MG63 (cell line): ENCODE data around the gene PRSS21. TPM values are rescaled to one million over a fixed set of nuclear protein-coding genes. Genes with fewer than 3 reads are reported as not detected.

Experiments
- DNase-seq: peaks from one replicate; pipeline ENCODE4 v3.0.0-alpha.2; 2020
- H3K27me3 ChIP-seq: fragments of 250-450 bp; sonication (Bioruptor Pico); 2 replicates; pipeline ENCODE4 v1.5.1; 2020; ENCODE audit warnings: mild to moderate bottlenecking, moderate library complexity
- H3K36me3 ChIP-seq: fragments of 250-450 bp; sonication (Bioruptor Pico); 2 replicates; pipeline ENCODE4 v1.5.1; 2020; ENCODE audit warnings: mild to moderate bottlenecking, moderate library complexity
- H3K4me3 ChIP-seq: fragments of 250-450 bp; sonication (Bioruptor Pico); 2 replicates; pipeline ENCODE4 v1.5.1; 2020; ENCODE audit warnings: mild to moderate bottlenecking, moderate library complexity
- H3K9me3 ChIP-seq: fragments of 250-450 bp; sonication (Bioruptor Pico); 2 replicates; pipeline ENCODE4 v1.5.1; 2020; ENCODE audit warnings: mild to moderate bottlenecking, moderate library complexity
- total RNA-seq: library from RNA; depleted of rRNA; stranded (reverse); fragments of >200 nt; shearing (Covaris generic); gene quantifications from 2 replicates; pipeline ENCODE4 v1.2.3, GENCODE V29; 2014; ENCODE audit warnings: low replicate concordance

PRSS21 gene
- total RNA-seq, 1 experiment from 2014 or later: 5.8 TPM

DNA sequence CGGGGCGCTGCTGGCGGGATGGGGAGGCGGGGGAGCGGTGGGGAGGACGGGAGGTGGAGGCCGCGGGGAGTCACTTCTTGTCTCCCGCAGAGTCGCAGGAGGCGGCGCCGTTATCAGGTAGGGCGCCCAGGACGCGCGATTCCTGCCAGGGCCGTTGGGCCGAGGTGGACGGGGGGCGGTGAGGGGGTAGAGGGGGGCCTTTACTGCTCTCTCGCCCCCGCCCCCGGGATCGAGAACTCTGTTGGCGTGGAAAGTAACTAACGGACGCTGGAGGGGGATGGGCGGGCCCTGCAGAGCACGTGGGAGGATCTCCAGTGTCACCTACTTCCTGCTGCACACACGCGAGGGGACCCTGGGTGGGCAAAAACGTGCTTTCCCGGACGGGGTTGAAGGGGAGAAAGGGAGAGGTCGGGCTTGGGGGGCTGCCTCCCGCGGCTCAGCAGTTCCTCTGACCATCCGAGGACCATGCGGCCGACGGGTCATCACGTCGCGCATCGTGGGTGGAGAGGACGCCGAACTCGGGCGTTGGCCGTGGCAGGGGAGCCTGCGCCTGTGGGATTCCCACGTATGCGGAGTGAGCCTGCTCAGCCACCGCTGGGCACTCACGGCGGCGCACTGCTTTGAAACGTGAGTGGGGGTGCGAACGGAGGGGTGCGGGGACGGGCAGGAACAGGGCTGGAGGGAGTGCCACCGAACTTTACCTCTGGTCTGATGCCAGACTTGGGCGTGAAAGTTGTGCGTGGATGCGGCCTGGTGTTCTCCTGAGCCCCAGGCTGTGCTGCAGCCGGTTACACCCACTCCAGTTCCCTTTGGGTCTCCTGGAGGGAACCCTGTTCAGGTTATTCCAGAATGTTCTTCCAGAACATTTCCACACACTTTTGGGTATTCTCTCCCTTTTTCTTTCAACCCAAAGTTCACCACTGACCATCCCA is 569 bp downstream of the PRSS21 start:
- Histone ChIP-seq H3K36me3 (no peaks in the 10 kb centered on the region), H3K9me3 (no peaks in the 10 kb centered on the region), H3K27me3 (no peaks in the 10 kb centered on the region), H3K4me3 (peak overlapping the region; percentile 21)
- no peak for DNase-seq

DNA sequence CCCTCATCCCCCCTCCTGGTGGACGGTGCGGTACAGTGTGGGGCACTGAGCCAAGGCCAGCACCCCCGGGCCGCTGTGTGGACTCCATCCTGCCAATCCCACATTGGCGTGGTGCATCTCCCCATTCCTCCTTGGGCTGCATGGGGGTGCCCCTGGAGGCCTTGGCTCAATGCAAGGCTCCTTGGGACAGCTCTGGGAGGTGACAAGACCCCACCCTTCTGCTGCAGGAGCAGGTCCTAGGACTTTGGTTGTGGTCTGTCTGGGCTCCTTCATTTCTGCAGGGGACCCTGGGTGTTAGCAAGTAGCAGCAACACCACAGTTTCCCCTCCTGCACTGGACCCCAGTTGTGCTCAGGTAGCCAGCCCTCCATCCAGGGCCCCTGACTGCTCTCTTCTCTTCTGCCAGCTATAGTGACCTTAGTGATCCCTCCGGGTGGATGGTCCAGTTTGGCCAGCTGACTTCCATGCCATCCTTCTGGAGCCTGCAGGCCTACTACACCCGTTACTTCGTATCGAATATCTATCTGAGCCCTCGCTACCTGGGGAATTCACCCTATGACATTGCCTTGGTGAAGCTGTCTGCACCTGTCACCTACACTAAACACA is 1.3 kb downstream of the PRSS21 start:
- Histone ChIP-seq H3K4me3 (no peak overlapping the region), H3K36me3 (no peaks in the 10 kb centered on the region), H3K9me3 (no peaks in the 10 kb centered on the region), H3K27me3 (no peaks in the 10 kb centered on the region)
- no peak for DNase-seq

DNA sequence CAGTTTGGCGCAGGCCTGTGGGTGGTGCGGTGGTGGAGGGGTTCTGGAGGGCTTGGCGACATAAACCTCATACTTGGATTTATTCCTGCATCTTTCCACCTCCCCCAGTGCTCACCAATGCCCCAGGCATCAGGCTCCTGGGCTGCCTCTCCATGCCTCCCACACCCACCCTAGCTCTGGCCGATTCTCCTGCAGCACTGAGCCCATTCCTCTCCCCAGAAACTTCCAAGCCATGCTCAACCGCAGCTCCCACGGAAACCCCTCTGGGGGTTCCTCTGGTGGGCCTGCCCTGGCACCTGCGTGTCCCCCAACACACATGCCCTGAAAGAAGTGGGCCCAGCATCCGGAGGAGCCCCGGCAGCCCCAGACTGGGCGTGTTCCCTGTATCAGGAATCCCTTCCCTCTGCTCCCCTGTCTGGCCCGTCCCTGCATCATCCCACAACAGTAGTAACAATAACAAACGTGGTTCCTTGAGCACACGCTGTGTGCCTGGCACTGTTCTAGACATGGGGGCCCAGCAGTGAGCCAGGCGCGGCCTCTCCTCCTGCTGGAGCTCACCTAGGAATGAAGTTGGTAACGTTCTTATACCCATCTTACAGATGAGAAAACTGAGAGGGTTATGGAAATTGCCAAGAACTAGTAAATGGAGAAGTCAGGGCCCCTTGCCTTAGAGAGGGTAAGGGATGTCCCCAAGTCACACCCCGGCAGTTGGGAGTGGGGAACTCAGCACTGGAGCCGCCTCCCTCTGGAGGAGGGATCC is 2.3 kb downstream of the PRSS21 start:
- no peak overlapping the region for H3K4me3 ChIP-seq
- DNase-seq: no peak
- no peaks in the 10 kb centered on the region for H3K27me3 ChIP-seq
- no peaks in the 10 kb centered on the region for H3K36me3 ChIP-seq
- H3K9me3 ChIP-seq: no peaks in the 10 kb centered on the region

DNA sequence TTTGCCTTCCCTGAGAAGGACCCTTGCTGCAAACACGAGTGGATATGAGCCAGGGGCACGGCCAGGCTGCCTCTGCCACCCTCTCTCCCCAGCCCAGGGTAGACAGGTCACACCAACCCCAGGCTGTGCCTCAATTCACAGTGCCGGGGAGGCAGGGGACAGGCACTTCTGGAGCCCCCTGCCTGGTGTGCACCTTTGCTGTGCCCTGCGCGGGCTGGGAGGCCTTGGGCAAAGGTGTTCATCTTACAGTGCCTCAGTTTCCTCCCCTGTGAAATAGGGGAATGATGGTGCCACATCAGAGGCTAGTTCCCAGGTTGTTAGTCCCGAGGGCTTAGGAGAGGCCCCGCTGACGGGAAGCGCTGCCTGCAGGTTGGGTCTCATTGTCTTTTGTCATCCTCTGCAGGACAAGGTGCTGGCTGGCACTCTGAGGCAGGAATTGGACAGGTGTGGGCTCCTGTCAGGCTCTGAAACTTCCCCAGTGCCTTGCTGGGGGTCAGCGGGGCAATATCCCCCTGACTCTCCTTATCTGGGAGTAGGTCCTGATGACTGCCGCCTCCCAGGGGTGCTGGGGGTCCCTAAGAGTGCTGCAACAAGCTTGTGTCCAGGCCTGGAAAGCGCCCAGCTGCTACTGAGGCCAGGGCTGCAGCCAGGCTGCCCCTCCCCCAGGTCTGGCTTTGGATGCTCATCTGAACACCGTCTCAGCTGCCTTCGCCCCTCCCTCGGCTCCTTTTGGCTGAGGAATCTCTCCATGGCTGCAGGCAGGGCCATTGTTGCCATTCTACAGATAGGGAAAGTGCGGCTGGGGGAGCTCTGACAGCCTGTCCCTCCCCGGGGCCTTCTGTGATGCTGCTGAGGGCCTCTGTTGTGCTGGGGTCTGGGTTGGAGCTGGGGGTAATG is 3.1 kb downstream of the PRSS21 start:
- Histone ChIP-seq H3K9me3 (no peaks in the 10 kb centered on the region), H3K36me3 (no peaks in the 10 kb centered on the region), H3K27me3 (no peaks in the 10 kb centered on the region), H3K4me3 (no peak overlapping the region)
- no peak for DNase-seq

DNA sequence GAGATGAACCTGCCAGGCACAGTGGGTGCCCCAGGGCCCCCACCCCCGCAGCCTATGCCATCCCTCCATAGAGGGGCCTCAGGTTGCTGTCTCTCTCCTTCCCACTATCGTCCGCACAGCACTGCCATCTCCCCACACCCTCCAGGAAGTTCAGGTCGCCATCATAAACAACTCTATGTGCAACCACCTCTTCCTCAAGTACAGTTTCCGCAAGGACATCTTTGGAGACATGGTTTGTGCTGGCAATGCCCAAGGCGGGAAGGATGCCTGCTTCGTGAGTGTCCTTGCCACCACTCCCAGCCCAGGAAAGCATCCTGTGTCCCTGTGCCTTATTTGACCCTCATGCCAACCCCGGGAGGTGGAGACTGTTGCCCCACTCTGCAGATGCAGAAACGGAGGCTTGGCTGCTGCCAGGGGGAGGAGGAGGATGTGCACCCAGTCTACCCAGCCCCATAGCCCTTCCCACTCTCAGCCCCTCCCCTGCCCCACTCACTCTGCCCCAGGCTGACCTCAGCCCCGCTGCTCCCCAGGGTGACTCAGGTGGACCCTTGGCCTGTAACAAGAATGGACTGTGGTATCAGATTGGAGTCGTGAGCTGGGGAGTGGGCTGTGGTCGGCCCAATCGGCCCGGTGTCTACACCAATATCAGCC is 3.9 kb downstream of the PRSS21 start:
- Histone ChIP-seq H3K4me3 (no peak overlapping the region), H3K36me3 (no peaks in the 10 kb centered on the region), H3K9me3 (no peaks in the 10 kb centered on the region), H3K27me3 (no peaks in the 10 kb centered on the region)
- no peak for DNase-seq

DNA sequence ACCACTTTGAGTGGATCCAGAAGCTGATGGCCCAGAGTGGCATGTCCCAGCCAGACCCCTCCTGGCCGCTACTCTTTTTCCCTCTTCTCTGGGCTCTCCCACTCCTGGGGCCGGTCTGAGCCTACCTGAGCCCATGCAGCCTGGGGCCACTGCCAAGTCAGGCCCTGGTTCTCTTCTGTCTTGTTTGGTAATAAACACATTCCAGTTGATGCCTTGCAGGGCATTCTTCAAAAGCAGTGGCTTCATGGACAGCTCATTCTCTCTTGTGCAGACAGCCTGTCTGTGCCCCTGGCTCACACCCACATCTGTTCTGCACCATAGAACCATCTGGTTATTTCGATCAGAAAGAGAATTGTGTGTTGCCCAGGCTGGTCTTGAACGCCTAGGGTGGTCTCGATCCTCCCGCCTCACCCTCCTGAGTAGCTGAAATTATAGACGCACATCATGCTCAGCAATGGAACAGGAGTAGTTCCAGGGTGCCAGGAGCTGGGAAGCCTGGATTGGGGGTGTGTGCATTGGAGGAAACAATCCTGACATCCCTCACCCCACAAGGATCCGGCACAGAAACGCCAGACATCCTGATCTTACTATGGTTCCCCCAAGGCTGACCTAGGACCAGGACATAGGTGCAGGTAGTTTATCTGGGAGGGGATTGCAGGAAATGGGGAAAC is 4.6 kb downstream of the PRSS21 start:
- no peaks in the 10 kb centered on the region for H3K27me3 ChIP-seq
- no peak for DNase-seq
- no peak overlapping the region for H3K4me3 ChIP-seq
- no peaks in the 10 kb centered on the region for H3K9me3 ChIP-seq
- no peaks in the 10 kb centered on the region for H3K36me3 ChIP-seq

DNA sequence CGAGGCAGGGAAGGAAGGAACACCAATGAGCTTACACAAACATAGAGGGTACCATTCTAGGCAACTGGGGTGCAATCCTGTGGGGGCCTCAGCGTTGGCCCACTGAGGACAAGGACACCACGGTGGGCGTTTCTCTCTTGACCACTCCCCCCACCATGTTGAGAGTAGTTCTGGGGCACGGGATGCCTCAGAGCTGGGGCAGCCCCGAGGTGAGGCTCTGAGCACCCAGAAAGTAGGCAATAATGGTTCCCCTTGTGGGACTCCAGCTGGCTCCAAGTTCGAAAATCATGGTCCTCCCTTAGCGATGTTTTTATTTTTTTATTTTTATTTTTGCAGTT is 5.1 kb downstream of the PRSS21 start:
- Histone ChIP-seq H3K9me3 (no peaks in the 10 kb centered on the region), H3K4me3 (no peak overlapping the region), H3K27me3 (no peaks in the 10 kb centered on the region), H3K36me3 (no peaks in the 10 kb centered on the region)
- DNase-seq: no peak

DNA sequence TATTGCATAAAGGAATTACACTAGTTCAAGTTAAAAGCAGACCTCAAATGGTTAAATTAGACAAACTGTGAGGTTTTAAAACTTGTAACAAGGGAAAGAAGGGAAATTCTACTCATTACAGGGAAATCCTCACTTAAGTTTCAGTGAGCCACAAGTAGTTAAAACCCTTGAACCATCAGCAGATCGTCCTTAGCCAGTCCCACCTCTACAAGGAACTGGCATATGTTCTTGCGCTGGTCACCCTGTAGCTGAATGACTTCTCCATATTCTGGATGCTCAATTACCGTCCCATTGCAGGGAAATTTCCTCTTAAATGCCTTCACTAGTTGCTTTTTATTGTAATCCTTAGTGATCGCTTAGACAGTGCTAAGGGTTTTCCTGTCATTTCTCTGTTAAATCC is 5.5 kb downstream of the PRSS21 start:
- DNase-seq: no peak
- Histone ChIP-seq H3K4me3 (no peak overlapping the region), H3K9me3 (no peaks in the 10 kb centered on the region), H3K36me3 (no peaks in the 10 kb centered on the region), H3K27me3 (no peaks in the 10 kb centered on the region)

DNA sequence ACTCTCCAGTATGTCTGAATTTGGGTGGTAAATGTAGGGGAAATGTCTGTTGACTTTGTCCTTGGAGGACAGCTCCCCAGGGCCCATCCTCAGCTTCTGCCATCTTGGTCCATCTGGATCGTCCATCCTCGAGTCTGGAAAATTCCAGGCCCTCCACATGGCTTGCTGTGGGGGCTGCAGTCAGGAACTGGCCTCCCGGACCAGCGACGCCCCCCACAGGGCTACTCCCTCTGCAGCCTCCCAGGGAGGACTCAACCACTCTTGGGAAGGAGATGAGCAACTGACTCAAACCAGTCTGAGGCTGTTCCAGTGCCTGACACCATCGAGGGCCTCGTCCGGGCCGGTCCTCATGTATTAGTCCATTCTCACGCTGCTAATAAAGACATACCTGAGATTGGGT is 7.6 kb downstream of the PRSS21 start:
- no peak for DNase-seq

DNA sequence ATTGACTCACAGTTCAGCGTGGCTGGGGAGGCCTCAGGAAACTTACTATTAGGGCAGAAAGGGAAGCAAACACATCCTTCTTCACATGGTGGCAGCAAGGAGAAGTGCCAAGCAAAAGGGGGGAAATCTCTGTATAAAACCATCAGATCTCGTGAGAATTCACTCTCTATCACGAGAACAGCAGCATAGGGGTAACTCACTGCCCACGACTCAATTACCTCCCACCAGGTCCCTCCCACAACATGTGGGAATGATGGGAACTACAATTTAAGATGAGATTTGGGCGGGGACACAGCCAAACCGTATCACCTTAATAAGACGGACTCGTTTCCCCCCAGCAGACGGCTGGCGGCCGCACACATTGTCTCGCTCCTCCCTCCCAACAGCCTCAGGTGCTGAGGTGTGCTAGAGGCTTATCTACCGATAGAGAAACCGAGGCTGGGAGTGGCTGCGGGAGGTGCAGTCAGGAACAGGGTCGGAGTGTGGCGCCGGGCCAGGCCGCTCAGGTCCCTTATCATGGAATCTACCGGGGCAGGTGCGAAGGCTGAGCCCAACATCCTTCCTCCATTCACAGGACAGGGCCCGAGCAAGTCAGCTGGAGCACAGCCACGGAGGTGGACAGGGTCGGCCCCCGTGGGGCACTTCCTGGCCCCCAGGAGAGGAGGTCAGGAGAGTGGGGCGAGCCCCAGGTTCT is 8.2 kb downstream of the PRSS21 start:
- no peaks in the 10 kb centered on the region for H3K9me3 ChIP-seq
- no peaks in the 10 kb centered on the region for H3K36me3 ChIP-seq
- no peak for DNase-seq
- H3K27me3 ChIP-seq: no peaks in the 10 kb centered on the region
- no peak overlapping the region for H3K4me3 ChIP-seq

More for the DNA sequence above, 7.6 kb downstream of the PRSS21 start:
- no peaks in the 10 kb centered on the region for H3K36me3 ChIP-seq
- H3K4me3 ChIP-seq: no peak overlapping the region
- no peaks in the 10 kb centered on the region for H3K27me3 ChIP-seq
- no peaks in the 10 kb centered on the region for H3K9me3 ChIP-seq

DNA sequence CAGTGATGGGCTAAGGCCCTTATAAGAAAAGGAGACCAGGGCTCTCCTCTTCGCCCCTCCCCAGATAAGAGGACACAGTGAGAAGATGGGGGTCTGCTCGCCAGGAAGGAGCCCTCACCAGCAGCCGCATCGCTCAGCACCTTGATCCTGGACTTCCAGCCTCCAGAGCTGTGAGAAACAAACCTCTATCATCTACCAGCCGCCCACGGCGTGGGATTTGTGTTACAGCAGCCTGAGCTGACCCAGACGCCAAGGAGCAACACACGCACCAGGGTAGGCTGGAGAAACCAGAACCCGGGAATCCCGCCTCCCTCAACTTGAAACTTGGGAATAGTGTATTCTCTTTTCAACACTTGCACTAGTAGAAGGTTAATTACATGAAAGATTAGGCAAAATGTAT is 8.9 kb downstream of the PRSS21 start:
- no peaks in the 10 kb centered on the region for H3K9me3 ChIP-seq
- no peak for DNase-seq
- no peak overlapping the region for H3K4me3 ChIP-seq
- H3K36me3 ChIP-seq: no peaks in the 10 kb centered on the region
- no peaks in the 10 kb centered on the region for H3K27me3 ChIP-seq

DNA sequence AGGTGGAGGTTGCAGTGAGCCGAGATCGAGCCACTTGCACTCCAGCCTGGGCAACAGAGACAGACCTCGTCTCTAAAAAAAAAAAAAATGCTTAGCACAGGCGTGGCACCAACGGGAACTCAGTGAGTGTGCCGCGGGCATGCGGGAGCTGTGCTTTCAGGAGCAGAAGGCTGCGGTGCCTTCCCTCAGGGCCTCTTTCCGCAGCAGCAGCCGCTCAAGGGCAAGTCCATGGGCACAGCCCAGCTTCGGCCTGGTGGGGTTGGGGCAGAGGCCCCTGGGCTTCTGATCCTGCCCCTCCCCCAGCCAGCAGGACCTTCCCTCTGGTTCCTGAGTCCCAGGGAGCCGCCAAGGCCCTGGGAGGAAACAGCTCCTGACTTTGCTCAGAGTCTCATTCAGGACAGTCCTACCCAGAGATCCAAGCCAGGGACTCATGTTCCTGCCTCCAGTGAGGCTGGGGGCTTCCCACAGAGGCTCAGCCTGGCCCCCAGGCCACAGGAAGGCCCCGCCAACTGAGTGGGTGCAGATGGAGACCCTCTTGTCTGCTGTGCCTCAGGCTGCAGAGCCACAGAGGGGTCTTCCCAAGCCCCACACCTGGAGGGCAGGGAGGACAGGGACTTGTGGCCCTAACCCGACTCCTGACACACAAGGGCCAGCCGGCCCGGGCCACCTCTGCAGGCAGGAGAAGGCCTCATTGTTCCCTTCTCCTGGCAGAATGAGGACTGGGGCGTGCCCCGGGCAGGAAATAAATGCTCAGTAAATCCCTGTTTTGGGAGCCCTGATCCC is 9.7 kb downstream of the PRSS21 start:
- Histone ChIP-seq H3K9me3 (no peaks in the 10 kb centered on the region), H3K4me3 (no peak overlapping the region), H3K27me3 (no peaks in the 10 kb centered on the region), H3K36me3 (no peaks in the 10 kb centered on the region)
- no peak for DNase-seq

DNA sequence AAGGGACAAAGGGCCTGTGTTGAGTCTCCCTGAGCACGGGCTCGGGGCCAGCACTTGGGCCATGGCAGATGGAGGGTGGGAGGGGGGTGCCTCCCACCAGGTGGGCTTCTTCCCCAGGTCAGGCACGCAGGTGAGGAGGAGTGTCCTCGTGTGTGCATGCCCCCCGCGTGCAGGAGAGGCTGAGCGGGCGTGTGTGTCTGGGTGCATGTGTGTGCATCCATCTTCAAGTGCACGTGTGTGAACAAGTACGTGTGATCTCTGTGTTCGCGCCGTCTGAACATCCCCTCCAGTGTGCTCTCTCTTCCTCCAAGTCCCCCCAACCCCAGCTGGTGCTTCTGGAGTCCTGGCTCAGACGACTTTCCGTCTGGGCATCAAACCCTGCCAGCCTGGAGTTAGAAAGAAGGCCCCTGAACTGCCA is 10.3 kb downstream of the PRSS21 start:
- no peak for DNase-seq
- no peaks in the 10 kb centered on the region for H3K36me3 ChIP-seq
- no peaks in the 10 kb centered on the region for H3K9me3 ChIP-seq
- H3K4me3 ChIP-seq: no peak overlapping the region
- H3K27me3 ChIP-seq: no peaks in the 10 kb centered on the region

DNA sequence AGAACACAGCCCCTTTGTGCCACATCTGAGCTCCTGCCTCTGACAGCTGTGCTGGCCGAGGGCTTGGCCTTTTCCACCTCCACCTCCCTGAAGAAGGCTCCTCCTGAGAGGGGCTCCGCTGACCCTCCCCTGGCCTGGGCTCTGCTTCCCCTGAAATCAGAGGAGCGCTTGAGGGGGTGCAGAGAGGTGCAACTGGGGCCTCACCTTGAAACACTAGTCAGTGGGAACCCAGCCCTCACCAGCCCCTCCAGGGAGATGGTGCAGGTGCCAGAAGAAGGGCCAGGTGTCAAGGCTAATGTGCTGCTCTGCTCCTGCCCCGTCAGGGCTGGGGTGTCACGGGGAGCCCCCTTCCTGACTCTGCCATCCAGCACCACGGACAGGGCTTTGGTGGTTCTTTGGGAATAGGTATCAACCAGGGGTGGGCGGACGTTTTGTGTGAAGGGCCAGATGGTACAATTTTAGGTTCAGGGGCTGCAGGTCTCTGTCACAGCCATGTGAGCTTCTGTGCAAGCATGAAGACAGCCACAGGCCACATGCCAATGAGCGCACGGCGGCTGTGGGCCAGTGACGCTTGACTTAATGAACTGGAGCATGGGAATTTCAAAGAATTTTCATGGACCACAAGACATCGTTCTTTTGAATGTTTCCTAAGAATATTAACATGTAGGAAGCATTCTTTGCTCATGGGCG is 10.9 kb downstream of the PRSS21 start:
- Histone ChIP-seq H3K27me3 (no peaks in the 10 kb centered on the region), H3K4me3 (no peak overlapping the region), H3K36me3 (no peaks in the 10 kb centered on the region), H3K9me3 (no peaks in the 10 kb centered on the region)
- DNase-seq: no peak
